GM19240 (cell line): ENCODE results near the gene ADD3.
A peak's percentile ranks its signal among the peaks of the same experiment; 100 is the strongest.

Experiments
- DNase-seq: peaks from one replicate; pipeline ENCODE4 v3.0.0; 2011; ENCODE audit warnings: low spot score; ENCODE audit not compliant: insufficient read length

The ADD3 gene

GRCh38 chr10:110002801-110003523, 4.8 kb upstream of the ADD3 start:
- no peak for DNase-seq

GRCh38 chr10:110003524-110003885, 4.3 kb upstream of the ADD3 start:
- no peak for DNase-seq

- no peak for DNase-seq
Observed at GRCh38 chr10:110005719-110006118, 2.1 kb upstream of the ADD3 start.

GRCh38 chr10:110006358-110007160, 1.2 kb upstream of the ADD3 start:
- no peak for DNase-seq

- no peak for DNase-seq
Observed at GRCh38 chr10:110007161-110007700, 553 bp upstream of the ADD3 start.

GRCh38 chr10:110008518-110009339, 945 bp downstream of the ADD3 start:
- no peak for DNase-seq

GRCh38 chr10:110009736-110010475, 2.1 kb downstream of the ADD3 start:
- peak; percentile 14 for DNase-seq

- DNase-seq, result no peak
Observed at GRCh38 chr10:110010486-110011378, 2.9 kb downstream of the ADD3 start.

- DNase-seq, result no peak
Observed at GRCh38 chr10:110011681-110012080, 3.9 kb downstream of the ADD3 start.

GRCh38 chr10:110013630-110014293, 6.0 kb downstream of the ADD3 start:
- DNase-seq, result no peak

GRCh38 chr10:110016039-110016438, 8.3 kb downstream of the ADD3 start:
- DNase-seq, result no peak

- no peak for DNase-seq
Observed at GRCh38 chr10:110017052-110017451, 9.3 kb downstream of the ADD3 start.

GRCh38 chr10:110017907-110018306, 10.1 kb downstream of the ADD3 start:
- no peak for DNase-seq

GRCh38 chr10:110020265-110020664, 12.5 kb downstream of the ADD3 start:
- no peak for DNase-seq

GRCh38 chr10:110022716-110023504, 15.1 kb downstream of the ADD3 start:
- no peak for DNase-seq

- DNase-seq, result no peak
Observed at GRCh38 chr10:110023785-110024465, 16.1 kb downstream of the ADD3 start.

- no peak for DNase-seq
Observed at GRCh38 chr10:110029450-110029849, 21.7 kb downstream of the ADD3 start.
